CD14-positive monocyte (primary cell): Measurements from ENCODE around the gene GRIP1. TPM values are rescaled to one million over a fixed set of nuclear protein-coding genes. Genes with fewer than 3 reads are reported as not detected.

Experiments
- DNase-seq, 3 donors: peaks; one replicate each; pipeline ENCODE4 v3.0.0-alpha.2; 2011 to 2022
- H2AFZ ChIP-seq: 2 replicates; pipeline ENCODE4 v1.6.0; 2012; ENCODE audit warnings: mild to moderate bottlenecking, low read depth, low read length, inconsistent platforms; ENCODE audit not compliant: insufficient read depth, poor library complexity, severe bottlenecking
- H3K27ac ChIP-seq, 2 donors: 1 replicate in 1 of 2; 2 replicates in 1 of 2; pipeline ENCODE4 v1.5.1; 2012 to 2013; ENCODE audit warnings: low read length in 2 of 2, control low read depth in 1 of 2, inconsistent platforms in 1 of 2, low read depth in 1 of 2, mild to moderate bottlenecking in 1 of 2
- H3K27me3 ChIP-seq, 2 donors: one replicate each; pipeline versions ENCODE4 v1.6.0 to v1.6.1; 2011 to 2013; ENCODE audit warnings: low read length in 2 of 2; ENCODE audit not compliant: control insufficient read depth in 2 of 2, insufficient read depth in 2 of 2
- H3K36me3 ChIP-seq, 2 donors: replicated peaks in 1 of 2; 1 replicate in 1 of 2; 2 replicates in 1 of 2; pipeline versions ENCODE4 v1.5.1 to v1.6.1; 2012 to 2013; ENCODE audit warnings: low read length in 2 of 2, control low read depth in 1 of 2, inconsistent platforms in 1 of 2, mild to moderate bottlenecking in 1 of 2; ENCODE audit not compliant: insufficient read depth in 2 of 2, control insufficient read depth in 1 of 2
- H3K4me1 ChIP-seq, 2 donors: 1 replicate in 1 of 2; 2 replicates in 1 of 2; pipeline versions ENCODE4 v1.5.1 to v1.6.1; 2012 to 2013; ENCODE audit warnings: low read length in 2 of 2, control low read depth in 1 of 2, inconsistent platforms in 1 of 2, mild to moderate bottlenecking in 1 of 2, moderate library complexity in 1 of 2; ENCODE audit not compliant: insufficient read depth in 2 of 2, control insufficient read depth in 1 of 2
- H3K4me2 ChIP-seq: replicated peaks from 2 replicates; pipeline ENCODE3; 2012; ENCODE audit warnings: low read length, moderate library complexity, mild to moderate bottlenecking; ENCODE audit not compliant: poor library complexity, severe bottlenecking; ENCODE audit errors: extremely low read depth
- H3K4me3 ChIP-seq, 3 experiments: fragments of 200-600 bp in 1 of 3; sonication (generic) in 1 of 3; replicated peaks in 1 of 3; 1 replicate in 2 of 3; 2 replicates in 1 of 3; pipeline ENCODE4 v1.5.1; 2011 to 2013; ENCODE audit warnings: low read length in 3 of 3, mild to moderate bottlenecking in 3 of 3, control low read depth in 2 of 3, low read depth in 2 of 3, inconsistent platforms in 1 of 3, moderate library complexity in 1 of 3
- H3K79me2 ChIP-seq: 2 replicates; pipeline ENCODE4 v1.6.0; 2012; ENCODE audit warnings: mild to moderate bottlenecking, control low read depth, inconsistent platforms, low read length, moderate library complexity; ENCODE audit not compliant: insufficient read depth
- H3K9ac ChIP-seq: 2 replicates; pipeline ENCODE4 v1.6.0; 2017; ENCODE audit warnings: low read length, mild to moderate bottlenecking; ENCODE audit not compliant: insufficient read depth, poor library complexity, severe bottlenecking
- H3K9me3 ChIP-seq, 2 donors: replicated peaks in 1 of 2; 1 replicate in 1 of 2; 2 replicates in 1 of 2; pipeline versions ENCODE4 v1.5.1 to v1.6.1; 2012 to 2013; ENCODE audit warnings: low read length in 2 of 2, control low read depth in 1 of 2; ENCODE audit not compliant: control insufficient read depth in 1 of 2, insufficient read depth in 1 of 2
- H4K20me1 ChIP-seq: 2 replicates; pipeline ENCODE4 v1.6.0; 2012; ENCODE audit warnings: mild to moderate bottlenecking, low read length, control low read depth, moderate library complexity; ENCODE audit not compliant: insufficient read depth
- H3K27ac Mint-ChIP-seq, 7 donors: one replicate each; pipeline ENCODE4 v1.8.0; 2020; ENCODE audit warnings: mild to moderate bottlenecking in 7 of 7, mixed read lengths in 7 of 7, moderate library complexity in 6 of 7, inconsistent platforms in 2 of 7
- H3K27me3 Mint-ChIP-seq, 3 donors: one replicate each; pipeline ENCODE4 v1.8.0; 2021 to 2022; ENCODE audit warnings: low read depth in 3 of 3, mild to moderate bottlenecking in 3 of 3, mixed read lengths in 3 of 3, moderate library complexity in 3 of 3, inconsistent platforms in 1 of 3
- H3K36me3 Mint-ChIP-seq, 2 donors: one replicate each; pipeline ENCODE4 v1.8.0; 2020; ENCODE audit warnings: mixed read lengths in 2 of 2, inconsistent platforms in 1 of 2, mild to moderate bottlenecking in 1 of 2
- H3K4me1 Mint-ChIP-seq: one replicate; pipeline ENCODE4 v1.8.0; 2020; ENCODE audit warnings: mild to moderate bottlenecking, mixed read lengths
- H3K4me3 Mint-ChIP-seq, 2 donors: one replicate each; pipeline ENCODE4 v1.8.0; 2020; ENCODE audit warnings: mild to moderate bottlenecking in 2 of 2, mixed read lengths in 2 of 2, moderate library complexity in 1 of 2
- H3K9me3 Mint-ChIP-seq, 7 donors: one replicate each; pipeline ENCODE4 v1.8.0; 2020 to 2022; ENCODE audit warnings: mixed read lengths in 7 of 7, mild to moderate bottlenecking in 6 of 7, moderate library complexity in 6 of 7, inconsistent platforms in 2 of 7
- WGBS: methylation state at CpG from one replicate; pipeline ENCODE4 v1.1.5; 2013; ENCODE audit warnings: missing lambda C conversion rate; ENCODE audit not compliant: insufficient coverage; 5-methylcytosine and 5-hydroxymethylcytosine counted together
- intact Hi-C, 2 donors: fragments of 100-400 bp; cut with micrococcal nuclease; formaldehyde crosslinking; loops; one replicate each; pipeline versions ENCODE4 v1.15.0 to v1.15.1; 2023
- polyA plus RNA-seq, 3 donors: library from polyadenylated mRNA; depleted of rRNA in 1 of 3; unstranded in 2 of 3; stranded (reverse) in 1 of 3; fragments of 300-500 nt in 2 of 3; fragments of >200 nt in 1 of 3; fragmentation: Illumina TruSeq in 2 of 3; gene quantifications; 1 replicate in 2 of 3; 2 replicates in 1 of 3; pipeline ENCODE4 v1.2.3, GENCODE V29; 2012 to 2021
- TF ChIP-seq, protein P1 (sequence below): fragments of 200-600 bp; IDR thresholded peaks from one replicate; pipeline ENCODE4 v1.8.0; 2022; ENCODE audit warnings: antibody characterized with exemption, mild to moderate bottlenecking

GRIP1 gene
- polyA plus RNA-seq, 3 donors: 0.21 TPM; not detected in 2

DNA sequence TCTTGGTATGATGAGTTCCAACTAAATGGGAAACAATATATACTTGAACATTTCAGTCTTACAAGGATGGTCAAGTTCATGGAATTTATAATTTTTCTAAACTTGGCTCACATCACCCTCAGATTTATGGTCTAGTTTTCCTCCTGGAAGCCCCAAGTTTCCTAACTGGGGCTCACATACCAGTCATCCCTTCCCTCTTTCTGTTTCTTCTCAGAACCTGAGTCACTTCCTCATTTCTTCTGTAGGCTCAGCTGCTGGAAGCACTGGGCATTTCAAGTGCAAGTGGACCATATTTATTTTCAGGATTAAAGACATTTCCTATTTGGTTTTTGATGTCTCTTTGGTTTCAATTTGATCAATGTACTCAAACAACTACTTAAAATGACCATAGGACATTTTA lies 55.4 kb downstream of the GRIP1 start:
- TF ChIP-seq, protein P1, sequence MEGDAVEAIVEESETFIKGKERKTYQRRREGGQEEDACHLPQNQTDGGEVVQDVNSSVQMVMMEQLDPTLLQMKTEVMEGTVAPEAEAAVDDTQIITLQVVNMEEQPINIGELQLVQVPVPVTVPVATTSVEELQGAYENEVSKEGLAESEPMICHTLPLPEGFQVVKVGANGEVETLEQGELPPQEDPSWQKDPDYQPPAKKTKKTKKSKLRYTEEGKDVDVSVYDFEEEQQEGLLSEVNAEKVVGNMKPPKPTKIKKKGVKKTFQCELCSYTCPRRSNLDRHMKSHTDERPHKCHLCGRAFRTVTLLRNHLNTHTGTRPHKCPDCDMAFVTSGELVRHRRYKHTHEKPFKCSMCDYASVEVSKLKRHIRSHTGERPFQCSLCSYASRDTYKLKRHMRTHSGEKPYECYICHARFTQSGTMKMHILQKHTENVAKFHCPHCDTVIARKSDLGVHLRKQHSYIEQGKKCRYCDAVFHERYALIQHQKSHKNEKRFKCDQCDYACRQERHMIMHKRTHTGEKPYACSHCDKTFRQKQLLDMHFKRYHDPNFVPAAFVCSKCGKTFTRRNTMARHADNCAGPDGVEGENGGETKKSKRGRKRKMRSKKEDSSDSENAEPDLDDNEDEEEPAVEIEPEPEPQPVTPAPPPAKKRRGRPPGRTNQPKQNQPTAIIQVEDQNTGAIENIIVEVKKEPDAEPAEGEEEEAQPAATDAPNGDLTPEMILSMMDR: no peak
- Histone ChIP-seq H2AFZ (no peak overlapping the region), H3K9me3 (no peaks in the 10 kb centered on the region), H3K4me1 (peaks cover 3 to 5% of the 10 kb centered on the region in 2 donors), H3K79me2 (no peaks in the 10 kb centered on the region), H3K36me3 (no peaks in the 10 kb centered on the region), H4K20me1 (no peaks in the 10 kb centered on the region), H3K4me2 (no peak overlapping the region), H3K27me3 (no peaks in the 10 kb centered on the region), H3K4me3 (no peak overlapping the region), H3K9ac (no peak overlapping the region), H3K27ac (no peak overlapping the region)
- H3K9me3 Mint-ChIP-seq: no peaks in the 10 kb centered on the region
- DNase-seq: peak; percentile 24 to 59 (median 44)
- peaks cover 24% of the 10 kb centered on the region for H3K4me1 Mint-ChIP-seq
- no peak overlapping the region for H3K4me3 Mint-ChIP-seq
- no peaks in the 10 kb centered on the region for H3K36me3 Mint-ChIP-seq
- H3K27me3 Mint-ChIP-seq: peaks cover 0 to 4% (median 1%) of the 10 kb centered on the region in 3 donors
- H3K27ac Mint-ChIP-seq: peak overlapping the region in 2 of 7 donors; percentile 15 to 26
- intact Hi-C loops: no loop called here

DNA sequence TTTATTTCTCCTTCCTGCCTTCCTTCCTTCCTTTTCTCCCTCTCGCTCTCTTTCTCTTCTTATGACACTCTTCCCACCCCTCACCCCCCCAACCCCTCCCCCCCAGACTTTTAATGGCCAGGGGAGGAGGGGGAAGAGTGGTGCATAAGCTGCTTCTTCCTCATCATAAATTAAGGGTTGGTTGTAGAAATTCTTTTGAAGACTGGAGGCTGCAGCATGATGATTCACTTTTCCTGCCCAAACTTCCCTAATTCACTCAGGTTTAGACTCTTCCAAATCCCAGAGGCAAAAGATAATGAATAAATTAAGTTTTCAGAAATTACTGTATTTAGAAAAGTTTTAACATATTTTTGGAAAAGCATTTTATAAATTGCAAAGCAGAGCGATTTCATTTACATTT lies 58.2 kb downstream of the GRIP1 start:
- H3K9me3 ChIP-seq: no peaks in the 10 kb centered on the region
- no peaks in the 10 kb centered on the region for H3K36me3 ChIP-seq
- Mint-ChIP-seq H3K9me3 (no peaks in the 10 kb centered on the region), H3K36me3 (no peaks in the 10 kb centered on the region), H3K4me3 (no peak overlapping the region), H3K27me3 (peaks cover 0 to 2% (median 1%) of the 10 kb centered on the region in 3 donors), H3K27ac (no peak overlapping the region), H3K4me1 (peaks cover 14% of the 10 kb centered on the region)
- no peak overlapping the region for H3K4me2 ChIP-seq
- no peak overlapping the region for H3K27ac ChIP-seq
- H3K27me3 ChIP-seq: no peaks in the 10 kb centered on the region
- no peaks in the 10 kb centered on the region for H4K20me1 ChIP-seq
- no CpG with 5 or more reads among the region's 2 CpGs for WGBS
- no peak overlapping the region for H2AFZ ChIP-seq
- no peak overlapping the region for H3K4me3 ChIP-seq
- TF ChIP-seq, protein P1: no peak
- H3K4me1 ChIP-seq: peaks cover 3 to 5% of the 10 kb centered on the region in 2 donors
- no peaks in the 10 kb centered on the region for H3K79me2 ChIP-seq
- intact Hi-C loops: no loop called here
- H3K9ac ChIP-seq: no peak overlapping the region
- no peak for DNase-seq
